Activated CD8-positive, alpha-beta memory T cell treated with anti-CD3 and anti-CD28 coated beads, Interleukin-2, amount 50 U/mL, for 24 hours (primary cell): Measurements from ENCODE around the gene PPP1R7.

Experiments
- DNase-seq: peaks from one replicate; pipeline ENCODE4 v3.0.0-alpha.2; 2020; ENCODE audit errors: extremely low read depth

Gene PPP1R7

DNA sequence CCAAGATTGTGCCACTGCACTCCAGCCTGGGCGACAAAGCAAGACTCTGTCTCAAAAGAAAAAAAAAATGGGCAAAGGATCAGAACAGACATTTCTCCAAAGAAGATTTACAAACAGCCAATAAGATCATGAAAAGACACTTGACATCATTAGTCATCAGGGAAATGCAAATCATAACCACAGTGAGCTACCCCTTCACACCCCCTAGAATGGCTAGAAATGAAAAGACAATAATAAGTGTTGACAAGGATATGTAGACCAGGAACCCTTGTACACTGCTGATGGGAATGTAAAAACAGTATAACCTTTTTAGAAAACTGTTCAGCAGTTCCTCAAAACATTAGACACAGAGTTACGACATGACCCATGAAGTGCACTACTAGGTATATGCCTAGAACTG lies 29.8 kb upstream of the PPP1R7 start:
- no peak for DNase-seq

DNA sequence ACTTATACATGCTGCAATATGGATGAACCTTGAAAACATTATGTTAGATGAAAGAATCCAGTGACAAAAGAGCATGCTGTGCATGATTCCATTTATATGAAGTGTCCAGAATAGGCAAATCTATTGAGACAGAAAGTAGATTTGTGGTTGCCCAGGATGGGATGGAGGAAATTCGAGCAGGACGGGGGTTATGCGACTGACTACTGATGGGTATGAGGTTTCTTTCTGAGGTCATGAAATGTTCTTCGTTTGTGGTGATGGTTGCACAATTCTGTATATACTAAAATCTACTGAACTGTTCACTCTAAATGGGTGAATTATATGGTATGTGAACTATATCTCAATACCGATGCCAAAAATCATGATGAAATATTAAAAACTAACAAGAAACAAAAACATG lies 29.3 kb upstream of the PPP1R7 start:
- DNase-seq, result no peak

- no peak for DNase-seq
Observed at GRCh38 chr2:241122376-241123002, 27.8 kb upstream of the PPP1R7 start.

GRCh38 chr2:241123816-241124536 lies 26.3 kb upstream of the PPP1R7 start:
- no peak for DNase-seq

DNA sequence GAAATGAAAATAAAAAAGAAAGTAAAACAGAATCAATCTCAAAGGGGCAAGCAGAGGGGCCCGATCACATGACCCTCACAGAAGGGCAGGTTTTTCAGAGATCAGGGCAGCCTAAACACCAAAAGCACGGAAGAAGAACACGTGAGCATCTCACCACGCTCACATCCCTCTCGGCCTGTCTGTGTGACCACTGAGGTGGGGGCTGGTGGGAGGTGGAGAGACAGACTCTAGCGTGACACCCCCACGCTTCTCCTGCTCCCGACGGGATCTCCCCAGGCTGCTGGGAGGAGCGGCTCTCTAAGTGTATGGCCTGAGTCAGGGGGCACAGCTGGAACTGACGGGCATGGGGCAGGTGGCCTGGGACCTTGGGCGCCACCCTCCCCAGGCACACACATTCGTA lies 24.6 kb upstream of the PPP1R7 start:
- DNase-seq, result no peak

GRCh38 chr2:241126201-241126611 lies 24.1 kb upstream of the PPP1R7 start:
- no peak for DNase-seq

- no peak for DNase-seq
Observed at GRCh38 chr2:241126771-241127202, 23.5 kb upstream of the PPP1R7 start.

DNA sequence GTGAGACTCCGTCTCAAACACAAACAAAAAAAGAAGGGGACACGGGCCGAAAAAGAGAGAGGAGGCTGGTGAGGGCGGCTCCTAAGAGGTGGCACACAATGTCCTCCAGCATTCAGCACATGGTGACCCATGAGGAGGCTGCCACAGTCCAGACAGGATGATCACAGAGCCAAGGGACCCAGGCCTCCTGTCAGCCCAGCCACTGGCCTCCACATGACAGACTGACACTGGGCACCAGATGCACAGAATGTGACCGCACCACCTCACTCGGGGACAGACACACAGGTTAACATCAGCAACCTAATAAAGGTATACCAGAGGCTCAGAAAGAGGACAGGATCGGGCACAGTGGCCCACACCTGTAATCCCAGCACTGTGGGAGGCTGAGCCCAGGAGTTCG lies 22.0 kb upstream of the PPP1R7 start:
- no peak for DNase-seq

GRCh38 chr2:241129086-241129871 lies 21.0 kb upstream of the PPP1R7 start:
- no peak for DNase-seq

GRCh38 chr2:241130316-241130715 lies 20.0 kb upstream of the PPP1R7 start:
- DNase-seq, result no peak

DNA sequence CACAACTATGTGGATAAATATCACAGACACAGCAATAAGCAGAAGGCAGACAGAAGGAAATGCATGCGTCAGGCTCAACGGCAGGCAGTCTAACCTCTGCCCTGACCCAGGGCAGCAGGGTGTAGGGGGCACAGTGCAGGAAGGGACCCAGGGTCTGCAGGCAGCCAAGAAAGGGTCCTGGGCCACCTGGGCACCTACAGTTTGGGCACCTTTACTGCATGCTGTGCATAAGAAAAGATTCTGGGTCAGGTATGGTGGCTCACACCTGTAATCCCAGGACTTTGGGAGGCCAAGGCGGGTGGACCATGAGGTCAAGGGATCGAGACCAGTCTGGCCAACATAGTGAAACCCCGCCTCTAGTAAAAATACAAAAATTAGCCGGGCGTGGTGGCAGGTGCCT lies 18.7 kb upstream of the PPP1R7 start:
- DNase-seq, result no peak

DNA sequence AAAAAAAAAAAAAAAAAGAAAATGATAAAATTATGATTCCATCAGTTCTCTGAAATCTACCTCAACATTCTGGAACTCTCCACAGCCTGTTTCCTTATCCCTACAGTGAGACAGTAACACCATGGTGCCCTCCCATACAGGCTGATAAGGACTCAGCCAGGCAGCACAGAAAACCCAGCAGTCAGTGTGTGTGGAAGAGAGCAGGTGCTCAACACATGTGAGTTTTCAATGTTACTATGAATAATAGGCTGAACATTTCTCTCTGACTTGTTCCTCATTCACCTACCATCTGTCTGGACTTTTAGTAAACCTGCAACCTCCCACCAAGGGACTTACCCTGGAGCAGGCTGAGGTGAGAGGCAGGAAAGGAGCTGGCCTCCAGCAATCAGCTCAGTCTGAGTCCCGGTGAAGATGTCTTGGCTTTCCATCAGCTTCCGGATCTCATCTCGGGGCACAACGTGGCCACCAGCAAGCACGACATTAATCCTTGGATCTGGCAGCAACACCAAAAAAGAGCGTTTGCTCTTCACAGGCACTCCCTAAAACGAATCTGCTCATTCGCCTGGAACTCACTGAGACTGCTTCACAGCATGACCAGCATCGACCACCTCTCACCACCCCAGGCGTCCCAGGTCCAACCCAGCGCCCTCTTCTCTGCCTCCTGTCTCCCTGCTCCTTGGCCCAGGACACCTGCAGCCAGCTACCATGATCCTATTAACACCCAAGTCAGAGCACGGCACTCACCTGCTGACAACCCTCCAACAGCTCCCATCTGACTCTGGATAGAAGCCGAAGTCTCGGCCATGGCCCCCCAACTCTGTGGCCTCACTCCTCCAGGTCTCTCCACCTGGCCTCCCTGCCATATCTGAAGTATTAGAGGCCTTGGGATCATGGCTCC lies 17.5 kb upstream of the PPP1R7 start:
- no peak for DNase-seq

GRCh38 chr2:241133436-241133820 lies 16.8 kb upstream of the PPP1R7 start:
- no peak for DNase-seq

DNA sequence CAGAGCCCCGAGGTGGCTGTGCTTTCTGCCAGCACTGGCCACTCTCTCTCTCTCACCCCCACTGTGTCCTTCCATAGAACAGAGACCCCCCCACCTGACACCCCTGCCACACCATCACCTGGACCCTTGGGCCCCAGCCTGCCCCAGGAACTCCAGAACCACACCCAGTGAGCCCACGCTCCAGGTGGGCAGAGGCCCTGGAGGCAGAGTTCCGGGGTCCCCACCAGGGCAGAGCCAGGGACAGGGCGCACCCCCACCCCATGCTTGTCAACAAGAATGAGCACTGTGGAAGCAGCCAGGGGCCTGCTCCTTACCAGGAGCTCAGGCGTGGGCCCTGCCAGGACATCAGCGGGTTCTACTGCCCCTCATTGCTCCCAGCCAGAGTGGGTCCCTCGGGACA lies 15.6 kb upstream of the PPP1R7 start:
- DNase-seq, result no peak

GRCh38 chr2:241135737-241136136 lies 14.5 kb upstream of the PPP1R7 start:
- no peak for DNase-seq

- DNase-seq, result no peak
Observed at GRCh38 chr2:241136191-241136590, 14.1 kb upstream of the PPP1R7 start.

GRCh38 chr2:241136661-241137260 lies 13.5 kb upstream of the PPP1R7 start:
- DNase-seq, result no peak

DNA sequence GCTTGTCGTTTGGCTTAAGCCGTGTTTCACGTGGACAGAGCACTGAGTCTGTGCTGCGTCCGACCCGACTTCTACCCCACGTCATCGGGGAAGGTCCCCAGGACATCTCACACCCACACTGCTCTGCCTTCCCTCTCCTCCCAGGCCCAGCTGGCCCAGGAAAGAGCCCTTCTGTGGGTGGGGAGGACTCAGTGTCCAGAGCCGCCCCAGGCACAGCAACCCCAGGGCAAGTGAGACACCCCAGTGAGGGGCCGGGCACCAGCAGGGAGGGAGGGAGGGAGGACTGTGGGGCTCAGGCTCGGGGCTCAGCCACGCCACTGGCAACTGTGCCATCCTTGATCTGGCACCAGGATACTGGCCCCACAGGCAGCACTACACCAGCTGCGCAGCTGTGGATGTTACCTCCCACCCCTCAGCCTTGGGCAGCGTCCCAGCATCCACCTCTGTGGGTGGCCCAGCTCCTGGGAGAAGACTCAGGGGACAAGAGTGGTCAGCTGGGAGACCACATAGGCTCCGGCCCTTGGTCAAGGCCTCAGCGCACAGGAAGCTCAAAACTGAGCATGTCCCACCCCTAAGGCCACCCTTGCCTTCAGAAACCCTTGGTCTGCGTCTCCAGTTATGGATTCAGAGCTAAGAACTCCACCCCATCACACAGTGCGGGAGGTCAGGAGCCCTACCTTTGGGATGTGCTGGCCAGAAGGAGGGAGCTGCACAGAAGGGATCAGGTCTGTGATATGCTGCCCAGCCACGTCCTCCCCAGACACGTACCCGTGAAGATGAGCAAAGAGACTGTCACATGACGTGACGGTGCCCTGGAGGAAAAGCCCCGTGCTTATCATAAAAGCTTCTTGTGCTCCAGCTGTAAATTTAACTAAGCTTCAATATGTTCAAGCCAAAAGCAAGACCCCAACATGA lies 12.7 kb upstream of the PPP1R7 start:
- DNase-seq, result no peak

DNA sequence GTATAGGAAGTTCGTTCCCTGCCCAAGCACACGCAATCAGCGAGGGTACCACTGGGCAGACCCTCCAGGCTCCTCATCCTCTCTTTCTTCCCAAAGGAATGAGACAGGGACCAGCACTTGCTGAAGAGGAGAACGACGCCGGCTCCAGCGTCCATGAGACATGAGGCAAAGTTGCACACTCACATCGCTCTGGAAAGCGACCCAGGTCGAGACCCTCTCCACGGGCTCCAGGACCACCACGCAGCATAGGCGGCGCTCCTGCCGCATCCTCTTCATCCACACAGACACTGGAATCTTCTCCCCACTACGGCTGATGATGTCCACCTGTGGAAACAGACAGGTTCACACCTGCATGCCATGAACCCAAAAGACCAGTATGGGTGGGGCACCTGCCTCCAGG lies 11.8 kb upstream of the PPP1R7 start:
- DNase-seq, result no peak
